Measurements from ENCODE around the gene TTC3.

Gene TTC3

DNA sequence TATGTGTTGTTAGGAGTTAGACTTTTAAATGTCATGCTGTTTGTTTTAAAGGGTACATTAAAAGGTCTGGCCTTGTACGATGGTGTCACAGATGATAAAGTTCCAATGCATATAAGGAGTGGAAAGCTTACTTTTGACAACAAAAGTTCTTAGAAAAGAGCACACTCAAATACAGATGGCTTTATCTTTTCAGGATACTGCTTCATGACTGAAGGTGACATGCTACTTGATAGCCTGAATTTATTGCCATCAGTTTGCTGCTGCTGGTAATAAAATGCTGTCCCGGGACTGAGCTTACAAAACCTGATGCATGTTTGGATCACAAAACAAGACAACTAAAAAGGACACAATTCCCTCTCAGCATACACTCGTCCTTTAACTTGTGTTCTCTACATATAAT lies 84.9 kb downstream of the TTC3 start:
- DNase-seq = no peak

DNA sequence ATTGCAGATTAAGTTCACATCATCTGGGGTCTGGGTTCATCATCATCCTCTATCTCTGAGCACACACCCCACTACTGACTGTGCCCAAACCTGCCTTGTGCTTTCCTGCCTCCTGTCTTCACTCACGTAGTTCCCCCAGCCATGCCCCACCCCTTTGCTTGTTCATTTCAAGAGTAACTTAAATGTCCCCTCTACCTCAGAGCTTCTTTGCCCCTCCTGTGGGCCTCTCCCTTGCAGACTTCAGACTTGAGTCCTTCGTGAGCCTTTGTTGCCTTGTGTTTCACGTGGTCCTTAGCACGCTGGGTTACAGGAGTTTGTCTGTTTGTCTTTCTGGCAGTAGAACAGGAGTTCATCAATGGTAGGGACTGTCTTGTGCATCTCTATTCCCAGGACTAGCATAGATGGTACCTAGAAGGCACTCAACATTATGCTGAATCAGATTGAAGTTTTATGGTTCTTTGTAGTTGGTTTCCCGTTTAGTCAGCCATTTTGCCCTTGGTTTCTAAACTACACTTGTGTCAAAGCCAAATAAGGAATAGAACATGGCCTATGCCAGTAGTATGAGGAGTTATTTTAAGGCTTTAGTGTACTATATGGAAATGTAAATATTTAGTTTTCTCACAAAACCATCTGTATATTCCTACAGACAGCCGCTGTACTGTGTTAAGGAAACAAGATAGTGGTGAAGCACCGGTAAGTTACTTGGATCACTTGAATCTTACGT lies 86.2 kb downstream of the TTC3 start:
- DNase-seq = no peak

DNA sequence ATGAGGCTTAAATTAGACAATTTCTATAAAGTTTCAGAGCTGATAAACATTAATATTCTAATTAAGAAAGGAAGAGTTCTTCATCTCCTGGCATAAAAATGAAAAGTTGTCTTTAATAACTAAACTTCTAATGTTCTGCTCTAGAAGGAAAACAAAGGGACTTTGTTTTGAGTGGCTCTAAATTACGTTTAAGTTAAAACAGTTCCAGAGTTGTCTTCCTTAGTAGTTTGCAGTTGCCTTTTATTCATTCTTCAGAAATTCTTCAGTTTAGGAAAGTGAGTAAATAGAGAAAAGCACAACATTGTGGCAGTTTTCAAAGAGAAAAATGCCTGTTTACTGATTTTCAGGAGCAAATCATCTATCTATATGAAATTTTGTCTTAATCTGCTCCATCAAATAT lies 86.9 kb downstream of the TTC3 start:
- no peak for DNase-seq

DNA sequence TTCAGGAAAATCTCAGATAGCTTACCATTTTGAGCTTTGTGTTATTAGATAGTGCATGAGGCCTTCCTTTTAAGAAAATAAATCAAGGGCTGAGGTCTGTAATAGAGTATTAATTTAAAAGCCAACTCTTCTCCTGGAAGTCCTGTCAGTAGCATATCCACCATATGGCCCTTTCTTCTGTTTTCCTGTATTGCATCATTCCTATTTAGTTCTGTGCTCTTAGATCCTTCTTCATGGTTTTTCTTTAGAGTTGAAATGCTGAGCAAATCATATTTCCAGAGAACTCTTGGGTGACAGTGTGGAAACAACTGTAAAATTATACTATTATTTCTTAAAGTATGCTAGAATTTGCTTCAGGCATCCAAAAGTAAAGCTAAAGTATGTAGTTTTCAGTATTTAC lies 91.7 kb downstream of the TTC3 start:
- DNase-seq = no peak

DNA sequence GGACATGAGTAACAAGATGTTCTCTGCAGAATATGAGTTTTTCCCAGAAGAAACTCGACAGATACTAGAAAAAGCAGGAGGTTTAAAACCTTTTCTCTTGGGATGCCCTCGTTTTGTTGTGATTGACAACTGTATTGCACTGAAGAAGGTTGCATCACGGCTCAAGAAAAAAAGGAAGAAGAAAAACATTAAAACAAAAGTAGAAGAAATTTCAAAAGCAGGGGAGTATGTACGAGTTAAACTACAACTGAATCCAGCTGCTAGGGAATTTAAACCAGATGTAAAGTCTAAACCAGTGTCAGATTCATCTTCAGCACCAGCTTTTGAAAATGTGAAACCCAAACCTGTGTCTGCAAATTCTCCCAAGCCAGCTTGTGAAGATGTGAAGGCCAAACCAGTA lies 92.5 kb downstream of the TTC3 start:
- no peak for DNase-seq

DNA sequence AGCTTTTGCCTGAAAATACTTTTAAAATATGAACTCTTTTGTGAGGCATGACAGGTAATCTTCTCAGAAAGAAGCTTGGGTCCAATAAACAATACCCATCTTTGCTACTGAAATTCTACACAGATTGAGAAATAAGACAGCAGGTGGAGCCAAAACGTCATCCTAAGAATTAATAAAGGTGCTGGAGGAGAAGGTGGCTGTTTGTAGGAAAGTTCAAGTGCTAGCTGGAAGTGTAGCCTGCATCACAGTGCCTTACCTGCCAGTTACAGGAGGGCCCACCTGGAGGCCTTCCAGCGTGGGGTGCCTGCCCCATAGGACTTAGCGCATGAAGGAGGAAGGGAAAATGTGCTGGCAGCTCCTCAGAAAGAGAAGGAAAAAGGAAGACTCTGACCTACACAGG lies 93.7 kb downstream of the TTC3 start:
- peak; percentile 12 for DNase-seq

DNA sequence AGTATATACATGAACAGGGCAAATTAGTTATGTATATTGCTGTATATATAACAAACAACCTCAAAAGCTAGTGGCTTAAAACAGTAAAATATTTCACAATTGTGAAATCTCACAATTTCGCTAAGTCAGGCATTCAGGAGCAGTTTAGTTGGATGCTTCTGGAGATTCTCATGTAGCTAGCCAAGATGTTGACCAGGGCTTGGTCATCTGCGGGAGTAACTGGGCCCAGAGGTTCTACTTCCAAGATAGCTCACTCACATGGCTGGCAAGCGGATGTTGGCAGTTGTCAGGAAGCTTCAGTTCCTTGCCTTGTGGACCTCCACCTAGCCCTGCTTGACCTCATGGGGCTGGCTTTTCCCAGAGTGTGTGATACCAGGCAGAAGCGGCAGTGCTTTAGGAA lies 95.6 kb downstream of the TTC3 start:
- DNase-seq = no peak

DNA sequence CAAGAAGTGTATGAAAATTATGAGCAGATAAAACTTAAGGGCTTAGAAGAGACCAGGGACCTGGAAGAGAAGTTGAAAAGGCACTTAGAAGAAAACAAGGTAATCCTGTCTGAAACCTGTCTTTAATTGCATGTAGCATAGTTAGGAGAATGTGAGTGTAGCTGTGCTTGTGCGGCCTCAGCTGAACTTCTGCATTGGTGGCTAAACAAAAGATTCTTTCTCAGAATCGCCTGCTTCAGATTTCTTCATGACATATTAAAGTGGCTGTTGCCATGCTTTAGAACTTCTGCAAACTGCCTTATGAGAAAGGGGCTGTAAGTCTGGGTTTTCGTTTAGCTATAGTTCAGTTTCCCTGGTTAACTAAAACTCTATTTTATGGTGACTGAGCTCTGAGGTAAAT lies 99.6 kb downstream of the TTC3 start:
- no peak for DNase-seq

DNA sequence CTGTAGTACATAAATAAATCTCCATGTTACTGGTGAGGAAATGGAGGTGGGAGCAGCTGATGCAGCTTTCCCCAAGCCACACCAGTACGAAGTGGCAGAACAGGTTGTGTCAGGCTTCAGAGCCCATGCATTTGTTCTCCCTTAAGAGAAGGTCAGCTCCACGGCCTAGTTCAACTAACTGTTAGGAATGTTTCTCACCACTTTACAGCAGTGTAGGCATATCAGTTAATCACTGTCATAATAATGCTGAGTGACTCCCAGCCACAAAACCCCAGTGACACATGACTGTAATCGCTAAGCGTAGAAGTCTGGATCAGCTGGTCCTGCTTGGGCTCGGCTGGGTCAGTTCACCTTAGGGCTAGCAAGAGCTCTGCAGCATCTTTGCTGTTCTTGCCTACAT lies 103.7 kb downstream of the TTC3 start:
- peak; percentile 21 for DNase-seq

DNA sequence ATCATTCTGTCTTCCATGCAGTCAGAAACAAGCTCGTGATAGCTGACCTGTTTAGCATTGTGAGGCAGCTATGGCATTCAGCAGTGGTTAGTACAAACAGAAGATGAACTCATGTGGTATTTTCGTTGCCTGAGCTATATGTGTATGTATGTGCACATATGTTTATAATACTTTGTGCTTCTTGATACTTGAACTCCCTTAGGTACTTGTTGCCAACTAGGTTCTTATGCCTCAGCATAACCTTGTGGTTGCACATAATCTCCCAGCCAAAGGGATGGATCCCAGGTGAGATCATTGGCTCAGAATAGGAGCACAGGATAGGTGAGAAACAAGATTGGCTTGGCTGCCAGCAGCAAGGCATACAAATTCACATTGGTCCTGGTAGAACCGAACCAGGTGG lies 108.0 kb downstream of the TTC3 start:
- no peak for DNase-seq

DNA sequence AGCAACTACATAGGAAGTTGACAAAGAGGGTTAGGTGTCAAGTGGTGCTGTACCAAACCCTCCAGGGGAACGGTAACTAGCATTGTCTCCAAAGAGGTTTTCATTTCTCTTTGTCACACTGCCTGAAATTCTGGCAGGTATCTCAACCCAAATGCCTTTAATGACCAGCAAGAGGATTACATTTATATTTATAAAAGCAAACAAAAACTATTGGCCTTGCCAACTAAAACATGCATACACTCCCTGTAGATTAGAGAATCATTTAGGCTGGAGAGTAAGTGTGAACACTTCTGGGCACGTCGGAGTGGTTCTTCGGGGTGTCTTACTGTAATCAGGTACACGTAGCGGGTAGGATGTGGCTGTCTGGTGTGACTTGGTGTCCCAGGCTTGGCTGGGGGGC lies 109.2 kb downstream of the TTC3 start:
- no peak for DNase-seq

DNA sequence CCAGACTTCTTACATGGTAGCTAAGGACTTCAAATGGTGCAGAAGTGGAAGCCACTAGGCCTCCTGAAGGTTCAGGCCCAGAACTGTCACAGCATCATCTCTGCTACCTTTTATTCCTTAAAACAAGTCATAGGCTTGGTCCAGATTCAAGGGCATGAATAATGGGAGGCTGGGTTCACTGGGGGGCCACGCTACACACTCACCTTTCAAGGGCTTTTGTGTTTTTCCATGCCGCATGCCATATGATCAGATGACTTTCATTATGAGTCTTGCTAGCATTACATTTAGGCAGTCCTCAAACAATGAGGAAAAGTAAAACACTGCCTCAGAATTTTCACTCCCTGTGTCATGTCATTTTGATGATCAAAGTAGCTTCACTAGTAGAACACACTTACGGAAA lies 110.7 kb downstream of the TTC3 start:
- no peak for DNase-seq

DNA sequence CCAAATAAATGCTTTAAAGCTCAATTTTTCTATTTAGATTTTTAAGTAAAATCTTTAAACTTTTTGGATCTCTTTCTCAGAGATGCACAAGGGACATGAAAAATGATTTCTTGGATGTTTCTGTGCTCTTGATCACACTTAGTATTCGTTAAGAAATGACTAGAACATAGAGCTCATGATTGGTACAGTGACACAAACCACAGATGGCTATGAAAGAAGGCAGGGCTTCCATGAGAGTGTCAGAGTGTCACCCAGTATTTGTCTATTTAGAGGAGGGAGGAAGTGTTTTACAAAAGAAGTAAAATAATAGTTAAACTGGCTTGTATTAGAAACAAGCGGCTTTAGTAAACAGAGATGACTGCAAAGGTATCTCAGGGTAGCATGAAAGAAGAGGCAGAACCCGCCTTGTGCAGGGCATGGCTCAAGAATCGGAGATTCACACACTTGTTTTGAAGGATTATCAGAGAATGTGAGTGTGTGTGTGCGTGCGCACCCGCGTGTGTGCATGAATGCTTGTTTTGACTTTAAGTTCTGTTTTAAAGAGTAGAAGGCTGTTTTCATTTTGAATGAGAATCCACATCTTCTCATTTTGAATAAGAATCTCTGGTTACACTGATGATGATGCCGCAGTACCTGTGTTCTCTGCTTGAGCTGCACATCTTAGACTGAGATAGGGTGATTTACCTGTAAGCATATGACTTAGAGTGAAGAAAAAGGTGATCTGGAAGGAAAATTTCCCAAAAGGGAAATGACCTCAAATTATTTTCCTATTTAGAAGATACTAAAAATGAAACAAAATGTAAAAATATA lies 111.9 kb downstream of the TTC3 start:
- no peak for DNase-seq

DNA sequence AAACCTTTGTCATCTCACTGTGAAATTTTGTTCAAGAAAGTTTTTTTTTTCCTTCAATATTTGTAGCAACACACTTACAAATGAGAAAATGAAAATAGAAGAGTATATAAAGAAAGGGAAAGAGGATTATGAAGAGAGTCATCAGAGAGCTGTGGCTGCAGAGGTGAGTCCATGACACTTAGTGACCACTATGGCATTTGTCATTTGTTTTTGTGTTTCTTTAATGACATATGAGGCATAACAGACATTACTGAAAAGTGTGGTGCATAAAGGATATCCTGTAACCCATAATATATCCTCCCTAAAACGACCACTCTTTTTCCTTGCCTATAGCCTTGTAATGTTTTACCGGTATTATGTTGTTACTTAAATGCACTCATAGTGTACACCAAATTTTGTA lies 113.9 kb downstream of the TTC3 start:
- DNase-seq = no peak

DNA sequence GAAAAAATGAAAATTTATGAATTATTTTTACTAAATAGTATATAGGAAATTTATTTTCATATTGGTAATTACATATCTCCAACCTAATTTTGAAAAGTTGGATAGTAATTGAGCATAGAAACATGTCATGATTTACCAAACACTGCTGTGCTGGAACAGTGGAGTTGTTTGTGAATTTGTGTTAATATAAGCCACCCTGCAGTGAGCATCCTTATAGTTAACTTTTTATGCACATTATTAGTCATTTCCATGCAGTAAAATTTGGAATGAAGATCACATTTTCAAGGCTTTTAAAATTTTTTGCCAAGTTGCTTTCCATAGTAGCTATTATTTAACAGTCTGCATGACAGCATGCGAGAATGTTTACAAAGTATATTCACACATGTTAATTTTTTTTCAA lies 115.8 kb downstream of the TTC3 start:
- DNase-seq = no peak

DNA sequence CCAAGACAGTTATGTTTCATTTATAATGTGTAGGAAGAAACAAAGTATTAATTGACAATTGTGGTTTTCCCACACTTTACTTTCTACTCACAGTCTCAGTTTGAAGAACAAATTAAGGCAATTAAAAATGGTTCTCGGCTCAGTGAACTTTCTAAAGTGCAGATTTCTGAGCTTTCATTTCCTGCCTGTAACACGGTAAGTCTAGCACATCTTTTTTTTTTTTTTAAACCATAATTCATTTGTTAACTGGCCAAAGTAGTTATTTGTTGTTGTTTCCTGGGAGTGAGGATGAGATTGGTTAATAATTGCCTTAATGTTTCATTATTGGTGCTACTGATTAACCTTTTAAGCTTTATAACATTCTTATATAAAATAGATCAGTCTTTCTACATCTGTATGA lies 119.0 kb downstream of the TTC3 start:
- DNase-seq = peak; percentile 34

DNA sequence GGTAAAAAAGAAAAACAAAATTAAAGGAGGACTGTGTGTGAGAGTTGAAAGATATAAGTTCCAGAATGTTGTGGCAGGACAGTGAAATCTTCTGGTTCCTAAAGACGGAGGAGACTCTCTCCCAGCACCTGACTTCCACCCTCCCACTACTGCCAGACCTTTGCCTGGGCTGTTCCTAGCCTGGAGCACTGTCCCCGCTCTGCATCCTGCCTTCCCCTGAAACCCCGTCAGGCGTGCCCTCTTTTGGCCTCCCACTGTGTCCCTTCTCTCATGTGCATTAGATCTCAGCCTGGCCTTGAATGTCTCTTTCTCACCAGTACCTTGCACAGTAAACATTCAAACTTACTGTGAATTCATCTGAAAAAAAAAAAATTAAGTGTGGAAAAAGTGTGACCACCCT lies 120.0 kb downstream of the TTC3 start:
- no peak for DNase-seq

DNA sequence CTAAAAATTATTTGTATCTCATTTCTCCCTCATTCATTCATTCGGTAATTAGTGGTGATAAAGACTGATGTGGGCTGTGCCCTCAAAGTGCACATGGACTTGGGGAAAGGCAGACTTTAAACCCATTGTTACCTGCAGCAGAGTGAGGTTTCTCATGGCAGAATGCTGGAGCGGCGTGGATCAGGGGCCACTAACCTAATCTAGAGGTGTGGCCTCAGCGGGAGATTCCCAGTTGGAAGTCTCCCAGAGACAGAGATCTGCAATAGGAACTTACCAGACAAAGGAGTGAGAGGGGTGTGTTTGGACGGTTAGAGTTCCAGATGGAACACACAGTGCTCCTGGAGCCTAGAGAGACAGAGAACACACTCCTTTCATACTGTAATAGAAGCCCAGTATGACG lies 120.6 kb downstream of the TTC3 start:
- no peak for DNase-seq

DNA sequence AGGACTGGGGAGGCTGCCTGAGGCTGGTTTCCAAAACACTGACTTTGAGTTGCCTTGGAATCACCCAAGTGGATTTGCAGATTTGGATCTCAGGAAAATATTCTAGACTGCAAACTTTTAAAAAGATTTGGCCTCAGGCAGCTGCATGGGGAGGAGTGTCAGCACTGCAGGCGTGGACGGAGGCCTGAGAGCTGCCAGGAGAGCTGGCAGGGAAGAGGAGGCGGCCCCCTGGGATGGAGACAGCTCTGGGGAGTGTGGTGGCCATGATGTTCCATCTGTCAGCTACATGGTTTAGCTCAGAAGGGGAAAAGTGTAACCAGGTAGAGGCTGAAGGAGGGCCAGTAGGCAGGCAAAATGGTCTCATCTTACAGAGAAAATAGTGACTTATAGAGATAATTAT lies 122.0 kb downstream of the TTC3 start:
- no peak for DNase-seq

DNA sequence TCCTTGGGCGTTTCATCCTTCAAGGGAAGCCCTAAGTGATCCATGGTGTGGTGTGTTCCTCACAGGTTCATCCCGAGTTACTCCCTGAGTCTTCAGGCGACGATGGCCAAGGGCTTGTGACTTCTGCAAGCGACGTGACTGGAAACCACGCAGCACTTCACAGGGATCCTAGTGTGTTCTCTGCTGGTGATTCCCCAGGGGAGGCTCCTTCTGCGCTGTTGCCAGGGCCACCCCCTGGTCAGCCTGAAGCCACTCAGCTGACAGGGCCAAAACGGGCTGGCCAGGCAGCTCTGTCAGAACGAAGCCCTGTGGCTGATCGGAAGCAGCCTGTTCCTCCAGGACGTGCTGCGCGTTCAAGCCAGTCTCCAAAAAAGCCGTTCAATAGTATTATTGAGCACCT lies 122.6 kb downstream of the TTC3 start:
- no peak for DNase-seq

DNA sequence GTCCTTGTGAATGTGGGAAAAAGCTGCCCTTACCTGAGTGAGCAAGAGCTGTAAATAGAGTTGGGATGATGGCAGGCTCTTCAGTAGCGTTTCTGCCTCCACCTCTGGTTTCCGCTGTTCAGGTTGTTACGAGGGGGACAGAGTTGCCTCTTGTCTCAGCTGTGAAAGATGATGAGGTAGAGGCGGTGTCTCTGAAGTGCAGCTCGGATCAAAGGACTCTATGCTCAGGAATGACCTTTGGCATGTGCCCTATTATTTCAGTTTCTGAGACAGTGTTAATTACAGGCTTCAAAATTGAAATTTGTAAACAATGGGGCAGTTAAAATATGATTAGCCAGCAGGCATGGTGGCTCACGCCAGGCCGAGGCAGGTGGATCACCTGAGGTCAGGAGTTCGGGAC lies 123.8 kb downstream of the TTC3 start:
- DNase-seq = no peak

DNA sequence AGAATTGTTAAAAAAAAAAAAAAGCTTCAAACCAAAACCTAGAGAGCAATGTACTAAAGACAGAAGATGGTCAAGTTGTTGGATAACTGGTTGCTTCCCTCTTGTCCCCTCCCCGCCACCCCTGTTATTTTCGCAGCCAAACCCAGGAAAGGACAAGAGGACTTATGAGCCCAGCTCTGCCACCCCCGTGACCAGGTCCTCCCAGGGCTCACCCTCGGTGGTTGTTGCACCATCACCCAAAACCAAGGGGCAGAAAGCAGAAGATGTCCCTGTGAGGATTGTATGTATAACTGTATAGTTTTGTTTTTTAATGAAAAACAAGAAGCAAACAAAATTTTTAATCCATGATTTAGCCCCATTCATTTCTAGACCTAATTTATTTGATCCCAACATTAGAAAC lies 124.7 kb downstream of the TTC3 start:
- DNase-seq = no peak

DNA sequence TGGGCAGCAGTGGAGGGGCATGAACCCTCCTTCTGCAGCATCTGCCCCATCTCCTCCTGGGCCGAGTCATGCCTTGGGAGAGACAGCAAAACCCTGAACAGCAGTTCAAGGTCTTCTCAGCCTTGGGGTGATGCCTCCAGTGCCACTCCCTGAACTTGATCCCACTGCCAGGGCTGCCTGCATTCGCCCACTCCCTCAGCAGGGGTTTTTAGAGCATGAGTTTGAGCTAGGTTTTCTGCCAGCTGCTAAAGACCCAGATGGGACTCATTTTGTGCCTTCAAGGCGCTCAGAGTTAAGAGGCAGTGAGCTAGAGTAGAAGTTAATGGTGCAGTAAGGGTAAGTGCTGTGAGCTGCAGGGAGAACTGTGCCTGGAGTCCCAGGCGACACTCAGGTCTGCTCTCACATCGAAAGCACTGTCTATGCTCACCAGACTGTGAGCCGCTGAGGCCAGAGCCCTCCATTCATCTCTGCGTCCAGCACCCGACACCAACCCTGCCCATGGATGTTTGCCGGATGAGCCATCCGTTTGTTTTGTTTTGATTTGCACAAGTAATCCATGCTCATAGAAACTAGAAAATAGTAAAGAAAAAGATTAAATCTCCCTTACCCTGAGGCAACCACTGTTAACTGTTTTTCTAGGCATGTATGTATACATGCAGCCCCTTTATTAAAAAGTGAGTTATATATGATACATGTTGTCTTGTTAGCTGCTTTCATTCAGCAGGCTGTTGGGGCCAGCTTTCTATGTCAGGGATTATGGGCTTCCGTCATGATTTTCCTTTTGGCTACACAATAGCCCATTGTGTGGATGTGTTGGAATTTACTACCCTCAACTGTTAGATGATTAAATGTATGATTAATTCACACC lies 126.2 kb downstream of the TTC3 start:
- peak; percentile 88 for DNase-seq

Data from kidney glomerular epithelial cell (primary cell).